ENCODE data around the gene ADPRHL1.
A peak's percentile ranks its signal among the peaks of the same experiment; 100 is the strongest.

The ADPRHL1 gene

DNA sequence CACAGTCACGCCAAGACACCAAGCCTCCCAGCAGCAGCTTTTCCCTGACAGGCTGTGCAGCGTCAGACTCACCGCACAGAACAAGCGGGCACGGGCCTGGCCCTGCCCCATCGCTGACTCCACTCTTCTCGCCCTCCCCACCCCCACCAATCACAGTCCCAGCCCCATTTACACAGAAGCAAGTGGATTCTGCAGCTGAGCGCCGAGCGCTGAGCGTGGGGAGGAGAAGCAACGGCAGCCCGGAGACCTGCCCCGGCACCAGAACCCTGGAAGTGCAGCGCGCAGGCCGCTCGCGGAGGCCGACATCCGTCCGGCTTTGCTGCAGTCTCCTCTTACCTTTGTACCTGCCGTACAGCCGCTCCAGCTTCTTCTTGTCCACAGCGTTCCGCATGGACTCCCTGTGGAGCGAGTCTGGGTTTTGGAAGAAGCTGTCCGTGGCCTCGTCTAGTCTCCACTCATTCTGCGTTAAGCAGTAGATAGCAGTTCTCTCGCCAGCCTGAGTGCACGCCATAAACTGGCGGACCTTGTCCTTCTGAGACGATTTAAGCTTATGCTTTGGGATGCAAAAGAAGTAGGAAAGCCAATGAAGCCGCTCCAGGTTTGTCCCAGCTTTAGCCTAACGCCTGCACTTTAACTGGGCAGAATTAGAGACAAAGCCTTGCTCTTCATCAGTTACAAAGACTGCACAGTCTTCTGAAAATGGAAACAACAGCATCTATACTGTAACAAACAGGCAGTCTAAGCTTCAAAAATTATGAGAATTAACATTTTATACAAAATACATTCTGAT lies 30.4 kb upstream of the ADPRHL1 start:
- no peak overlapping the region for H3K14ac ChIP-seq (ENCODE audit: low read length)
- H3K18ac ChIP-seq (ENCODE audit: low read length) = no peak overlapping the region
- WGBS (ENCODE audit: extremely low coverage, insufficient coverage, insufficient read length) = no CpG with 5 or more reads among the region's 36 CpGs
- no peak overlapping the region for H4K8ac ChIP-seq (ENCODE audit: low read depth, low read length)
- no peak overlapping the region for H2BK120ac ChIP-seq (ENCODE audit: insufficient read depth, low read length, poor library complexity)
- H4K91ac ChIP-seq (ENCODE audit: low read depth, low read length) = no peak overlapping the region
- H3K27me3 ChIP-seq (ENCODE audit: insufficient read depth, low read length) = no peaks in the 10 kb centered on the region
- H3K4ac ChIP-seq (ENCODE audit: low read depth, low read length) = peak overlapping the region; percentile 77
- peaks cover 13 to 17% of the 10 kb centered on the region in 2 experiments for H3K36me3 ChIP-seq (ENCODE audit: control insufficient read depth in 1 of 2, insufficient read depth in 2 of 2, low read length in 2 of 2)
- no peak overlapping the region for H3K4me3 ChIP-seq (ENCODE audit: low read depth, low read length)
- H2AK5ac ChIP-seq (ENCODE audit: low read length) = no peak overlapping the region
- H3K79me2 ChIP-seq (ENCODE audit: control insufficient read depth, insufficient read depth, low read length, poor library complexity) = peaks cover 18% of the 10 kb centered on the region
- H3K9ac ChIP-seq (ENCODE audit: low read length) = no peak overlapping the region
- no peak overlapping the region for H3K27ac ChIP-seq (ENCODE audit: low read depth, low read length)
- no peaks in the 10 kb centered on the region for H3K79me1 ChIP-seq (ENCODE audit: low read length)
- DNase-seq = no peak
- H2BK5ac ChIP-seq (ENCODE audit: low read depth, low read length, poor library complexity) = no peak overlapping the region
- H4K12ac ChIP-seq (ENCODE audit: low read depth, low read length) = no peak overlapping the region
- peaks cover 7 to 10% of the 10 kb centered on the region in 2 experiments for H3K4me1 ChIP-seq (ENCODE audit: control insufficient read depth in 1 of 2, insufficient read depth in 2 of 2, low read length in 2 of 2)
- H3K4me2 ChIP-seq (ENCODE audit: low read length) = no peak overlapping the region
- H3K23ac ChIP-seq (ENCODE audit: low read length) = no peak overlapping the region
- H2AFZ ChIP-seq (ENCODE audit: insufficient read depth, low read length, poor library complexity) = no peak overlapping the region
- no peak overlapping the region for H2BK12ac ChIP-seq (ENCODE audit: low read length)
- no peaks in the 10 kb centered on the region for H3K9me3 ChIP-seq (ENCODE audit: insufficient read depth, low read depth, low read length)

DNA sequence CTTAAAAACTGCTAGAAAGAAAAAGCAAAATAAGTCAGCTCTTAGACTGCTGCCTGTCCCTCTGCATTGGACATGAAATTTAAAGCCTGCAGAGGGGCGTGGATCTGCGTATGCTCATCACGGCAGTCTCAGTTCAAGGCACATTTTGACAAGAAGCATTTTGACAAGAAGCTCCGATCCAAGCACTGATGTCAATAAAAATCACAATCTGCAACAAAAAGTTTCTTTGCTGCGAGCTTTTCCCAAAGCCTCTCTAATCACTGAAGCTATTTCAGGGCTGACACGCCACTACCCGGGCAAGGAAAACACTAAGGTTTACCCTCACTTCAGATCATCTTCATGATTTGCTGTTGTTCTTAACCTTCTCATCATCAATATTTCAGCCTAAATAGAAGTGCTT lies 29.8 kb upstream of the ADPRHL1 start:
- Histone ChIP-seq H3K18ac (ENCODE audit: low read length) (no peak overlapping the region), H3K27me3 (ENCODE audit: insufficient read depth, low read length) (no peaks in the 10 kb centered on the region), H2BK5ac (ENCODE audit: low read depth, low read length, poor library complexity) (no peak overlapping the region), H3K4me1 (ENCODE audit: control insufficient read depth in 1 of 2, insufficient read depth in 2 of 2, low read length in 2 of 2) (peaks cover 7 to 10% of the 10 kb centered on the region in 2 experiments), H2BK120ac (ENCODE audit: insufficient read depth, low read length, poor library complexity) (no peak overlapping the region), H3K23ac (ENCODE audit: low read length) (no peak overlapping the region), H3K9ac (ENCODE audit: low read length) (no peak overlapping the region), H3K36me3 (ENCODE audit: control insufficient read depth in 1 of 2, insufficient read depth in 2 of 2, low read length in 2 of 2) (peaks cover 13 to 17% of the 10 kb centered on the region in 2 experiments), H3K9me3 (ENCODE audit: insufficient read depth, low read depth, low read length) (no peaks in the 10 kb centered on the region), H3K4ac (ENCODE audit: low read depth, low read length) (no peak overlapping the region), H3K4me3 (ENCODE audit: low read depth, low read length) (no peak overlapping the region), H2AFZ (ENCODE audit: insufficient read depth, low read length, poor library complexity) (no peak overlapping the region), H4K8ac (ENCODE audit: low read depth, low read length) (no peak overlapping the region), H4K12ac (ENCODE audit: low read depth, low read length) (no peak overlapping the region), H3K79me1 (ENCODE audit: low read length) (no peaks in the 10 kb centered on the region), H2BK12ac (ENCODE audit: low read length) (no peak overlapping the region), H4K91ac (ENCODE audit: low read depth, low read length) (no peak overlapping the region), H3K14ac (ENCODE audit: low read length) (no peak overlapping the region), H3K79me2 (ENCODE audit: control insufficient read depth, insufficient read depth, low read length, poor library complexity) (peaks cover 17% of the 10 kb centered on the region), H3K27ac (ENCODE audit: low read depth, low read length) (no peak overlapping the region), H3K4me2 (ENCODE audit: low read length) (no peak overlapping the region), H2AK5ac (ENCODE audit: low read length) (no peak overlapping the region)
- WGBS (ENCODE audit: extremely low coverage, insufficient coverage, insufficient read length) = no CpG with 5 or more reads among the region's 7 CpGs
- DNase-seq = no peak

DNA sequence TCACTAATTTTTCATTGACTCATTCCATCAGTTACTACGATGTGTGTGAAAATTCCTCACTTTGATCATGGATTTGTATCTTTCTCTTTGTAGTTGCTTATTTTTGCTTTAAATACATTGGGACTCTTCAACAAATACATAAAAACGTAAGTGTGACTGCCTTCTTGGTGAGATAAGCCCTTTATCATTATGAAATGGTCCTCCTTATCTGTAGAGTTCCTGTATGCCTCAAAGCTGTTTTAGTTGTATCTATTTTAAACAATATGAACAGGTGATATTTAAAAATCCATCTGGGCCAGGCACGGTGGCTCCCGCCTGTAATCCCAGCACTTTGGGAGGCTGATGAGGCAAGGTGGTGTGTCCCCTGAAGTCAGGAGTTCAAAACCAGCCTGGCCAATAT lies 25.9 kb upstream of the ADPRHL1 start:
- no CpG with 5 or more reads among the region's 4 CpGs for WGBS (ENCODE audit: extremely low coverage, insufficient coverage, insufficient read length)
- no peak overlapping the region for H4K12ac ChIP-seq (ENCODE audit: low read depth, low read length)

DNA sequence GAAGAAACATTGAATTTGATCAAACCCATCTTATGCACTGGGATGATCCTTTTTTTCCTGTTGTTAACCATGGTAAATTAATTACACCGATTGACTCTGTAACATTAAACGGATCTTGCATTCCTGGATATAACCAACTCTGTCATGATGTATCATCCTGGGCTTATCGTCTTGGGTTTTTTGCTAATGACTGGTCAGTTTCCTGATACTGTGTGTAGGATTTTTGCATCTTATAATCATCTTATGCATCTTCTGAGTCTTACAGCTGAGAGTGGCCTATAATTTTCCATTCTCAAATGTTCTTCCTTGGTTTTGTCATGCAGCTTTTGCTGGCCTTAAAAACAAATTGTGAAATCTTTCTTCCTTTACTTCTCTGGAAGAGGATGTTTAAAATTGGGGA lies 24.4 kb upstream of the ADPRHL1 start:
- Histone ChIP-seq H2BK12ac (ENCODE audit: low read length) (no peak overlapping the region), H3K14ac (ENCODE audit: low read length) (no peak overlapping the region), H2BK5ac (ENCODE audit: low read depth, low read length, poor library complexity) (no peak overlapping the region), H2AFZ (ENCODE audit: insufficient read depth, low read length, poor library complexity) (no peak overlapping the region), H3K9me3 (ENCODE audit: insufficient read depth, low read depth, low read length) (no peaks in the 10 kb centered on the region), H4K8ac (ENCODE audit: low read depth, low read length) (no peak overlapping the region), H3K23ac (ENCODE audit: low read length) (no peak overlapping the region), H3K4me3 (ENCODE audit: low read depth, low read length) (no peak overlapping the region), H3K9ac (ENCODE audit: low read length) (no peak overlapping the region), H2AK5ac (ENCODE audit: low read length) (no peak overlapping the region), H3K79me2 (ENCODE audit: control insufficient read depth, insufficient read depth, low read length, poor library complexity) (no peaks in the 10 kb centered on the region), H3K18ac (ENCODE audit: low read length) (no peak overlapping the region), H3K79me1 (ENCODE audit: low read length) (no peaks in the 10 kb centered on the region), H3K4ac (ENCODE audit: low read depth, low read length) (no peak overlapping the region), H4K91ac (ENCODE audit: low read depth, low read length) (no peak overlapping the region), H3K4me2 (ENCODE audit: low read length) (no peak overlapping the region), H3K27ac (ENCODE audit: low read depth, low read length) (no peak overlapping the region), H3K4me1 (ENCODE audit: control insufficient read depth in 1 of 2, insufficient read depth in 2 of 2, low read length in 2 of 2) (peaks cover 2 to 5% of the 10 kb centered on the region in 2 experiments), H2BK120ac (ENCODE audit: insufficient read depth, low read length, poor library complexity) (no peak overlapping the region), H3K27me3 (ENCODE audit: insufficient read depth, low read length) (no peaks in the 10 kb centered on the region), H3K36me3 (ENCODE audit: control insufficient read depth in 1 of 2, insufficient read depth in 2 of 2, low read length in 2 of 2) (peaks cover 26 to 31% of the 10 kb centered on the region in 2 experiments), H4K12ac (ENCODE audit: low read depth, low read length) (no peak overlapping the region)
- WGBS (ENCODE audit: extremely low coverage, insufficient coverage, insufficient read length) = no CpG with 5 or more reads among the region's 3 CpGs
- no peak for DNase-seq

More for the DNA sequence above, 25.9 kb upstream of the ADPRHL1 start:
- Histone ChIP-seq H3K14ac (ENCODE audit: low read length) (no peak overlapping the region), H3K23ac (ENCODE audit: low read length) (no peak overlapping the region), H3K79me1 (ENCODE audit: low read length) (no peaks in the 10 kb centered on the region), H4K91ac (ENCODE audit: low read depth, low read length) (no peak overlapping the region), H4K8ac (ENCODE audit: low read depth, low read length) (no peak overlapping the region), H3K9me3 (ENCODE audit: insufficient read depth, low read depth, low read length) (no peaks in the 10 kb centered on the region), H3K18ac (ENCODE audit: low read length) (no peak overlapping the region), H2AK5ac (ENCODE audit: low read length) (no peak overlapping the region), H3K27me3 (ENCODE audit: insufficient read depth, low read length) (no peaks in the 10 kb centered on the region), H3K4me3 (ENCODE audit: low read depth, low read length) (no peak overlapping the region), H3K36me3 (ENCODE audit: control insufficient read depth in 1 of 2, insufficient read depth in 2 of 2, low read length in 2 of 2) (peaks cover 26 to 31% of the 10 kb centered on the region in 2 experiments), H2BK5ac (ENCODE audit: low read depth, low read length, poor library complexity) (no peak overlapping the region), H3K4me2 (ENCODE audit: low read length) (no peak overlapping the region), H3K9ac (ENCODE audit: low read length) (no peak overlapping the region), H3K79me2 (ENCODE audit: control insufficient read depth, insufficient read depth, low read length, poor library complexity) (peaks cover 5% of the 10 kb centered on the region), H3K4ac (ENCODE audit: low read depth, low read length) (no peak overlapping the region), H2BK120ac (ENCODE audit: insufficient read depth, low read length, poor library complexity) (no peak overlapping the region), H2AFZ (ENCODE audit: insufficient read depth, low read length, poor library complexity) (no peak overlapping the region), H3K4me1 (ENCODE audit: control insufficient read depth in 1 of 2, insufficient read depth in 2 of 2, low read length in 2 of 2) (peaks cover 4 to 5% of the 10 kb centered on the region in 2 experiments), H2BK12ac (ENCODE audit: low read length) (no peak overlapping the region), H3K27ac (ENCODE audit: low read depth, low read length) (no peak overlapping the region)
- no peak for DNase-seq

Measured in trophoblast cell (in vitro differentiated cells and primary cell).